Neuronal stem cell (in vitro differentiated cells): ENCODE data around the gene HPCAL1.
A peak's percentile ranks its signal among the peaks of the same experiment; 100 is the strongest.

Source experiments
- DNase-seq: peaks from one replicate; pipeline ENCODE4 v3.0.0-alpha.2; 2013; ENCODE audit warnings: low spot score
- H2AFZ ChIP-seq: one replicate; pipeline ENCODE4 v1.6.1; 2013; ENCODE audit warnings: mild to moderate bottlenecking, low read length, inconsistent platforms
- H2AK5ac ChIP-seq: 2 replicates; pipeline ENCODE4 v1.6.1; 2013; ENCODE audit warnings: low read depth, mild to moderate bottlenecking, inconsistent platforms, low read length, moderate library complexity, mixed read lengths
- H2BK120ac ChIP-seq: 2 replicates; pipeline ENCODE4 v1.6.1; 2013; ENCODE audit warnings: low read depth, mild to moderate bottlenecking, inconsistent platforms, low read length, moderate library complexity, mixed read lengths
- H2BK12ac ChIP-seq: one replicate; pipeline ENCODE4 v1.6.1; 2013; ENCODE audit warnings: low read length, inconsistent platforms
- H2BK15ac ChIP-seq: 2 replicates; pipeline ENCODE4 v1.6.1; 2013; ENCODE audit warnings: mild to moderate bottlenecking, low read length, inconsistent platforms, mixed read lengths
- H2BK5ac ChIP-seq: one replicate; pipeline ENCODE4 v1.6.1; 2013; ENCODE audit warnings: inconsistent platforms, mild to moderate bottlenecking, low read length, moderate library complexity
- H3K14ac ChIP-seq: one replicate; pipeline ENCODE4 v1.6.1; 2013; ENCODE audit warnings: low read length, inconsistent platforms
- H3K18ac ChIP-seq: 2 replicates; pipeline ENCODE4 v1.6.1; 2013; ENCODE audit warnings: low read length, inconsistent platforms
- H3K23ac ChIP-seq: 2 replicates; pipeline ENCODE4 v1.6.1; 2013; ENCODE audit warnings: low read depth, mild to moderate bottlenecking, mixed read lengths, low read length, inconsistent platforms; ENCODE audit not compliant: poor library complexity
- H3K27ac ChIP-seq: replicated peaks from 3 replicates; pipeline ENCODE4 v1.5.1; 2013; ENCODE audit warnings: low read length, inconsistent platforms
- H3K27me3 ChIP-seq, 3 experiments: 2 replicates each; pipeline ENCODE4 v1.6.1; 2013; ENCODE audit warnings: low read length in 3 of 3, mild to moderate bottlenecking in 2 of 3, inconsistent platforms in 1 of 3, low read depth in 1 of 3, mixed read lengths in 1 of 3, moderate library complexity in 1 of 3; ENCODE audit not compliant: control insufficient read depth in 3 of 3, insufficient read depth in 3 of 3
- H3K36me3 ChIP-seq, 2 donors: replicated peaks in 1 of 2; 2 replicates each; pipeline ENCODE4 v1.6.1; 2013; ENCODE audit warnings: low read length in 2 of 2; ENCODE audit not compliant: control insufficient read depth in 2 of 2, insufficient read depth in 2 of 2
- H3K4ac ChIP-seq: 2 replicates; pipeline ENCODE4 v1.6.1; 2013; ENCODE audit warnings: inconsistent platforms, mild to moderate bottlenecking, low read length, moderate library complexity
- H3K4me1 ChIP-seq, 2 donors: 1 replicate in 1 of 2; 2 replicates in 1 of 2; pipeline ENCODE4 v1.6.1; 2013; ENCODE audit warnings: low read length in 2 of 2, low read depth in 1 of 2; ENCODE audit not compliant: control insufficient read depth in 2 of 2, insufficient read depth in 1 of 2
- H3K4me2 ChIP-seq: one replicate; pipeline ENCODE4 v1.6.1; 2013; ENCODE audit warnings: mild to moderate bottlenecking, low read length, inconsistent platforms; ENCODE audit not compliant: insufficient read depth, poor library complexity, severe bottlenecking
- H3K4me3 ChIP-seq, 2 donors: 2 replicates each; pipeline ENCODE4 v1.5.1; 2013; ENCODE audit warnings: low read length in 2 of 2, mild to moderate bottlenecking in 2 of 2, inconsistent platforms in 1 of 2, moderate library complexity in 1 of 2
- H3K79me1 ChIP-seq: one replicate; pipeline ENCODE4 v1.6.1; 2013; ENCODE audit warnings: low read depth, mild to moderate bottlenecking, inconsistent platforms, low read length, moderate library complexity
- H3K9ac ChIP-seq: one replicate; pipeline ENCODE4 v1.6.1; 2013; ENCODE audit warnings: mild to moderate bottlenecking, low read depth, low read length, inconsistent platforms; ENCODE audit not compliant: poor library complexity
- H3K9me3 ChIP-seq, 2 donors: replicated peaks in 1 of 2; 2 replicates each; pipeline versions ENCODE3 to v1.6.1; 2013; ENCODE audit warnings: low read length in 2 of 2, mild to moderate bottlenecking in 2 of 2, inconsistent platforms in 1 of 2, low read depth in 1 of 2, mixed read lengths in 1 of 2, moderate library complexity in 1 of 2; ENCODE audit not compliant: control insufficient read depth in 2 of 2, insufficient read depth in 1 of 2
- H4K8ac ChIP-seq: one replicate; pipeline ENCODE4 v1.6.1; 2013; ENCODE audit warnings: low read depth, mild to moderate bottlenecking, inconsistent platforms, low read length, moderate library complexity
- H4K91ac ChIP-seq: one replicate; pipeline ENCODE4 v1.6.1; 2013; ENCODE audit warnings: low read length, low read depth, mild to moderate bottlenecking, inconsistent platforms; ENCODE audit not compliant: poor library complexity
- WGBS, 2 donors: extraction: QIAGEN DNeasy Blood & Tissue Kit; methylation state at CpG; one replicate each; pipeline ENCODE4 v1.1.7; 2013; ENCODE audit warnings: missing lambda C conversion rate in 2 of 2, mixed read lengths in 1 of 2; ENCODE audit not compliant: insufficient read length in 2 of 2, insufficient replicate concordance in 1 of 2; ENCODE audit errors: extremely low coverage in 2 of 2; 5-methylcytosine and 5-hydroxymethylcytosine counted together

Gene HPCAL1

GRCh38 chr2:10413503-10413902 is 110.8 kb downstream of the HPCAL1 start:
- Histone ChIP-seq H3K27ac (no peak overlapping the region), H3K9ac (no peak overlapping the region), H3K79me1 (no peaks in the 10 kb centered on the region)

GRCh38 chr2:10413991-10414451 is 111.3 kb downstream of the HPCAL1 start:
- Histone ChIP-seq H3K4me1 (peaks cover 1 to 2% of the 10 kb centered on the region in 2 donors), H2BK12ac (no peak overlapping the region), H3K9ac (no peak overlapping the region), H3K23ac (no peak overlapping the region), H2AFZ (no peak overlapping the region), H3K4me2 (no peak overlapping the region), H2BK120ac (no peak overlapping the region), H3K27me3 (no peaks in the 10 kb centered on the region), H3K4me3 (no peak overlapping the region), H3K27ac (no peak overlapping the region), H3K18ac (no peak overlapping the region), H3K36me3 (no peaks in the 10 kb centered on the region), H4K8ac (no peak overlapping the region), H3K79me1 (no peaks in the 10 kb centered on the region), H2BK15ac (no peak overlapping the region), H2AK5ac (no peak overlapping the region), H4K91ac (no peak overlapping the region), H3K14ac (no peak overlapping the region), H3K9me3 (peaks cover 5 to 6% of the 10 kb centered on the region in 2 donors), H2BK5ac (no peak overlapping the region), H3K4ac (no peak overlapping the region)
- WGBS, 2 donors, result no CpG with 5 or more reads among the region's 7 CpGs
- DNase-seq, result no peak

More at GRCh38 chr2:10413503-10413902, 110.8 kb downstream of the HPCAL1 start:
- H3K4me1 ChIP-seq, result peaks cover 1 to 2% of the 10 kb centered on the region in 2 donors
- no peak overlapping the region for H2AFZ ChIP-seq
- H3K23ac ChIP-seq, result no peak overlapping the region
- H3K9me3 ChIP-seq, result peaks cover 5 to 6% of the 10 kb centered on the region in 2 donors
- no CpG with 5 or more reads among the region's 10 CpGs for WGBS, 2 donors
- no peak for DNase-seq
- H2AK5ac ChIP-seq, result no peak overlapping the region
- no peak overlapping the region for H2BK12ac ChIP-seq
- no peak overlapping the region for H3K4me2 ChIP-seq
- H3K4ac ChIP-seq, result no peak overlapping the region
- no peaks in the 10 kb centered on the region for H3K36me3 ChIP-seq
- no peaks in the 10 kb centered on the region for H3K27me3 ChIP-seq
- no peak overlapping the region for H3K14ac ChIP-seq
- H4K91ac ChIP-seq, result no peak overlapping the region
- no peak overlapping the region for H3K18ac ChIP-seq
- H2BK5ac ChIP-seq, result no peak overlapping the region
- H3K4me3 ChIP-seq, result peak overlapping the region in 1 of 2 donors; percentile 4
- H4K8ac ChIP-seq, result no peak overlapping the region
- no peak overlapping the region for H2BK120ac ChIP-seq
- no peak overlapping the region for H2BK15ac ChIP-seq

GRCh38 chr2:10414591-10414990 is 111.9 kb downstream of the HPCAL1 start:
- Histone ChIP-seq H3K27ac (no peak overlapping the region), H3K18ac (no peak overlapping the region)

GRCh38 chr2:10415048-10415447 is 112.3 kb downstream of the HPCAL1 start:
- Histone ChIP-seq H3K4me3 (no peak overlapping the region), H2AK5ac (no peak overlapping the region), H3K36me3 (no peaks in the 10 kb centered on the region), H3K23ac (no peak overlapping the region), H4K8ac (no peak overlapping the region), H3K4me2 (no peak overlapping the region), H3K9ac (no peak overlapping the region), H2BK5ac (peak overlapping the region; percentile 42), H3K4me1 (peaks cover 0 to 1% of the 10 kb centered on the region in 2 donors), H3K79me1 (no peaks in the 10 kb centered on the region), H2BK120ac (peak overlapping the region; percentile 7), H2BK15ac (peak overlapping the region; percentile 41), H4K91ac (peak overlapping the region; percentile 46), H3K4ac (no peak overlapping the region), H2AFZ (no peak overlapping the region), H3K27me3 (no peaks in the 10 kb centered on the region), H3K9me3 (peaks cover 5 to 6% of the 10 kb centered on the region in 2 donors), H2BK12ac (no peak overlapping the region), H3K18ac (peak overlapping the region; percentile 29), H3K27ac (no peak overlapping the region), H3K14ac (no peak overlapping the region)
- no peak for DNase-seq
- no CpG with 5 or more reads among the region's 8 CpGs for WGBS, 2 donors

More at GRCh38 chr2:10414591-10414990, 111.9 kb downstream of the HPCAL1 start:
- H2BK120ac ChIP-seq, result peak overlapping the region; percentile 7
- no peak overlapping the region for H2BK12ac ChIP-seq
- H4K8ac ChIP-seq, result no peak overlapping the region
- H3K4me2 ChIP-seq, result no peak overlapping the region
- no peak overlapping the region for H2BK15ac ChIP-seq
- no peak overlapping the region for H2AFZ ChIP-seq
- H3K4me3 ChIP-seq, result no peak overlapping the region
- peaks cover 5 to 6% of the 10 kb centered on the region in 2 donors for H3K9me3 ChIP-seq
- no peaks in the 10 kb centered on the region for H3K27me3 ChIP-seq
- no peak overlapping the region for H3K4ac ChIP-seq
- H3K36me3 ChIP-seq, result no peaks in the 10 kb centered on the region
- no peak overlapping the region for H3K9ac ChIP-seq
- H3K23ac ChIP-seq, result no peak overlapping the region
- H4K91ac ChIP-seq, result peak overlapping the region; percentile 46
- no CpG with 5 or more reads among the region's 10 CpGs for WGBS, 2 donors
- H2BK5ac ChIP-seq, result peak overlapping the region; percentile 42
- H3K79me1 ChIP-seq, result no peaks in the 10 kb centered on the region
- H3K4me1 ChIP-seq, result peaks cover 0 to 1% of the 10 kb centered on the region in 2 donors
- DNase-seq, result no peak
- no peak overlapping the region for H2AK5ac ChIP-seq
- peak overlapping the region; percentile 25 for H3K14ac ChIP-seq
